ENCODE results near the gene BAK1. TPM values are rescaled to one million over a fixed set of nuclear protein-coding genes. Genes with fewer than 3 reads are reported as not detected.
A peak's percentile ranks its signal among the peaks of the same experiment; 100 is the strongest.

Gene BAK1
- 18.8 and 22.5 TPM in 2 replicates for total RNA-seq (2014; rRNA removed; shearing (Covaris generic))
- polyA plus RNA-seq (2016; fragmentation: Nextera tagmentation; extraction: Ambion mirVana), result 30.7 and 37.1 TPM in 2 replicates

DNA sequence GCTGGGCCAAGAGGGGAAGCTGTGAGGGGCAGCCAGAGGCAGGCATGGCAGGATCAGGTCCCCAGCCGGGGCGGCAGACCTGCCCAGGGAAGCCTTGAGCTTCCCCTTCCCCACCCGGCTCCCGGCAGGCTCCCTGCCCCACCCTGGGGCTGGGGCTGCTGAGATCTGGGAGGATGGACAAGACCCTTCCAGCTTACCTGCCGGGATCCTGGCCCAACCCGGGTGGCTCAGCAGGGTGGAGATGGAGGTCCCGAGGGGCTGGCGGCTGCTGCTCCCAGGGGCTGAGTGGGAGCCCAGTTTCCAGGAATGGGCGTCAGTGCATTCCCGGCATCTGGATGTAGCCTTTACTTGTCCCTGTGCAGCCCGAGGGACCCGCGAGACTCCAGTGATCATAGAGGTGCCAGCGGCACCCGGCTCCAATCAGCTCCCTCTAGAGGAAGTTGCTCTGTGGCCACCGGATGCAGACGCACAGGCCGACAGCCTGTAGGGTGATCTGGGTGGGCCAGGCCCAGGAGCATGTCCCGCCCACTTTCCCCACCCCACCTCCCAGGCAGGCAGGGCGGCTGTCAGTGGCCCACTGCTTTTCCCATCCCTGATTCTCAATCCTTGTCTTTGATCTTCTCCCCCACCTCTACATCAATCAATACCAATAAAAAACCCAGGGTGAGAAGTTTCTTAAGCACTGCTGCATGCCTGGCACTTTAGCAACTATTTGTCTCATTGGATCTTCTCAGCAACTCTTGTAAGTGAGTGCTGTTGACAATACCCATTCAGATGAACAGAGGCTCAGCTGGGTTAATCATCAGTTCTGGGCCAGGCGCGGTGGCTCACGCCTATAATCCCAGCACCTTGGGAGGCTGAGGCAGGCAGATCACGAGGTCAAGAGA lies at the start of gene BAK1:
Gene BAK1 (minus strand): TSS at position 449 of the 887 bp plus-strand sequence. CDS start 2,672 bp downstream, outside the sequence.
- Histone ChIP-seq H3K4me2 (ENCODE audit: unreplicated experiment) (peak within 1 kb of the TSS; percentile 77), H3K4me3 (peak within 1 kb of the TSS; percentile 96), H3K9me2 (ENCODE audit: insufficient read depth) (no peaks in the 10 kb centered on the region), H3F3A (ENCODE audit: insufficient read depth) (peaks cover 4% of the 10 kb centered on the region; the same call in 1 of the 2 replicates), H3K4me1 (ENCODE audit: insufficient read depth) (peaks cover 12% of the 10 kb centered on the region), H3K27me3 (replicated peaks; ENCODE audit: insufficient read depth) (no peaks in the 10 kb centered on the region), H3K9ac (peak within 1 kb of the TSS; percentile 91), H4K20me1 (ENCODE audit: insufficient read depth) (no peaks in the 10 kb centered on the region), H3K36me3 (ENCODE audit: low read depth) (peaks cover 3% of the 10 kb centered on the region; the same call in 1 of the 2 replicates), H3K9me3 (ENCODE audit: low read depth) (no peaks in the 10 kb centered on the region), H3K79me2 (ENCODE audit: insufficient read depth) (peaks cover 31% of the 10 kb centered on the region), H2AFZ (peak within 1 kb of the TSS; percentile 89), H3K27ac (peak within 1 kb of the TSS; percentile 75)
- peak; percentile 94 for DNase-seq
- TF ChIP-seq EZH2 (IDR thresholded peaks at IDR 0.05; ENCODE audit: insufficient read depth, poor library complexity, severe bottlenecking), result no peak
- TF ChIP-seq EZH2phosphoT487 (IDR thresholded peaks at IDR 0.05; ENCODE audit: insufficient read depth, low read depth), result no peak
- in situ Hi-C loops (cut with MboI), result loop anchor here (10.0 to 25.0 kb wide), 3 partner anchors 125 to 457 kb away; no protein-coding TSS in a partner anchor
- WGBS, 2 experiments (ENCODE audit: low coverage in 1 of 2, low lambda C conversion rate in 2 of 2, missing lambda C conversion rate in 2 of 2), result 4% methylated on average over 21 to 24 of the region's 24 CpGs

DNA sequence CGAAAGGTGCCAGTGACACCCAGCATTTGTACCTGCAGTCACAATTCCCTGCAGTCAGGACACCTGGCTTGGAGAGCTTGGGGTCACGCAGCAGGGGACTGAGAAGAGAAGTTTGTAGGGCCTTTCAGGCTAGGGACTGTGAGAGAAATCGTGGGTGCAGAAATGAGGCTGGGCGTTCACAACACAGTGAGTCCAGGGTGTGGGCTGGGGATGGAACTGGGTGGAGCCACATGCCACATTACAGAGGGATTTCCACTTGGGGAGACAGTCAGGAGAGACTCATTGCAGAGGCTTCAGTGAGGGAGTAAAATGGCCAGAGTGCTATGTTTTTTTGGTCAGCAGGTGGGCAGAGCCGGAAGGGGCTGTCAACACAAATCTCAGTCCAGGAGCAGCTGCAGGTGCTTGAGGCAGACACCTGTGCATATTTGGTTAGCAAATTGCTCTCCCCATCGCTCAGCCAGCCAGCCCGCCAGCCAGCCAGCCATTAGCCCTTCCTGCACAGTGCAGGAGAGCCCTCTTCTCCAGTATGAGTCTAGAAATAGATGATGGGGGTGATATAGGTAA lies 48.4 kb upstream of the BAK1 start:
- in situ Hi-C loops (cut with MboI), result no loop called here
- no peaks in the 10 kb centered on the region for H3F3A ChIP-seq (ENCODE audit: insufficient read depth)
- H3K9me3 ChIP-seq (ENCODE audit: low read depth), result no peaks in the 10 kb centered on the region
- TF ChIP-seq EZH2 (IDR thresholded peaks at IDR 0.05; ENCODE audit: insufficient read depth, poor library complexity, severe bottlenecking) (no peak), EZH2phosphoT487 (IDR thresholded peaks at IDR 0.05; ENCODE audit: insufficient read depth, low read depth) (no peak)
- WGBS, 2 experiments (ENCODE audit: low coverage in 1 of 2, low lambda C conversion rate in 2 of 2, missing lambda C conversion rate in 2 of 2), result 71 to 78% methylated on average over 7 of the region's 7 CpGs
- H3K36me3 ChIP-seq (ENCODE audit: low read depth), result no peaks in the 10 kb centered on the region
- no peak overlapping the region for H3K4me3 ChIP-seq
- peaks cover 22% of the 10 kb centered on the region for H3K79me2 ChIP-seq (ENCODE audit: insufficient read depth)
- H3K9ac ChIP-seq, result no peak overlapping the region
- H3K27me3 ChIP-seq (replicated peaks; ENCODE audit: insufficient read depth), result no peaks in the 10 kb centered on the region
- H4K20me1 ChIP-seq (ENCODE audit: insufficient read depth), result no peaks in the 10 kb centered on the region
- peaks cover 5% of the 10 kb centered on the region; the same call in 1 of the 2 replicates for H3K4me1 ChIP-seq (ENCODE audit: insufficient read depth)
- no peak overlapping the region for H3K27ac ChIP-seq
- H3K9me2 ChIP-seq (ENCODE audit: insufficient read depth), result no peaks in the 10 kb centered on the region
- no peak overlapping the region for H2AFZ ChIP-seq
- DNase-seq, result peak; percentile 20
- no peak overlapping the region for H3K4me2 ChIP-seq (ENCODE audit: unreplicated experiment)

DNA sequence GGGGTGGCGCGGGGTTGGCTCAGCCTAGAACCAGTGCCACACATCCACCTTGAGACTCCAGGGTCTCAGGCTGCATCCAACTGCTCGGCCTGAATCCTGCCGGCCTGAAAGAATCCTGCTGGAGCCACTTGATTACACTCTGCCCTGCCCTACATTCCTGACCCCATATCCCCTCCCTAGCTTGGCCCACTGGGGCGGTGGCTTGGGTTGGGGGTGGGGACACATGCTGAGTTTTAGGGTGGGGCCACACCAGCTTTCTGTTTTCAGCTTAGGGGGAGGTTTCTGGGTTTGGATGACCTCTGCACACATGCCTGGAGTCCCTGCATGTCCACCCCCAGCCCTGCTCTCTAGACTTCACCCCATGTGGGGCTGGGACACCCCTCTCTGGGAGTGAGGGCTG lies 47.8 kb upstream of the BAK1 start:
- TF ChIP-seq EZH2phosphoT487 (IDR thresholded peaks at IDR 0.05; ENCODE audit: insufficient read depth, low read depth) (no peak), EZH2 (IDR thresholded peaks at IDR 0.05; ENCODE audit: insufficient read depth, poor library complexity, severe bottlenecking) (no peak)
- Histone ChIP-seq H3K4me3 (no peak overlapping the region), H3K9ac (no peak overlapping the region), H3K79me2 (ENCODE audit: insufficient read depth) (peaks cover 22% of the 10 kb centered on the region), H3K9me3 (ENCODE audit: low read depth) (no peaks in the 10 kb centered on the region), H3K9me2 (ENCODE audit: insufficient read depth) (no peaks in the 10 kb centered on the region), H4K20me1 (ENCODE audit: insufficient read depth) (no peaks in the 10 kb centered on the region), H3K36me3 (ENCODE audit: low read depth) (no peaks in the 10 kb centered on the region), H3F3A (ENCODE audit: insufficient read depth) (0 out of 2 replicates have a peak, but pooled peaks cover 1% of the 10 kb centered on the region), H3K27ac (no peak overlapping the region), H2AFZ (no peak overlapping the region), H3K4me2 (ENCODE audit: unreplicated experiment) (no peak overlapping the region), H3K27me3 (replicated peaks; ENCODE audit: insufficient read depth) (no peaks in the 10 kb centered on the region), H3K4me1 (ENCODE audit: insufficient read depth) (peaks cover 7% of the 10 kb centered on the region; the same call in 1 of the 2 replicates)
- DNase-seq, result no peak
- in situ Hi-C loops (cut with MboI), result no loop called here
- WGBS, 2 experiments (ENCODE audit: low coverage in 1 of 2, low lambda C conversion rate in 2 of 2, missing lambda C conversion rate in 2 of 2), result 42 to 53% methylated on average over 5 of the region's 5 CpGs

DNA sequence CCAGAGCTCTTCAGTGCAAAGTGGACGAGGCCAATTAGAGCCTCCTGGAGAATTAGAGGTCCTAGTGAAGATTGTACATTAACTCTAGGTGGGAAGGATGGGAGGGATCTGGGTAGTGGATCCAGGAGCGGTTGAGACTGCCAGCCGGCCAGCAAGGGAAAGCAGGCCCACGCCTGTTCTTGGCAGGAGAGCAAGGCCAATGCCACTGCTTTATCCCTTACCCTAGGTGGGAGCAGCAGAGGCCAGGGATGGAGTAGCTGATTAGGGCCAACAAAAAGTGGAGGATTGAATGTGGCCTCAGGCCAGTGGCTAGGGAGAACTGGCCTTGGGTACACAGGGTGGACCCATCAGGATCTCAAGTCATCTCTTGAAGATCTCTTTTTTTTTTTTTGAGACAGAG lies 44.8 kb upstream of the BAK1 start:
- Histone ChIP-seq H3K4me3 (no peak overlapping the region), H3K79me2 (ENCODE audit: insufficient read depth) (peaks cover 27% of the 10 kb centered on the region)
- WGBS, 2 experiments (ENCODE audit: low coverage in 1 of 2, low lambda C conversion rate in 2 of 2, missing lambda C conversion rate in 2 of 2), result 67 to 68% methylated on average over 4 of the region's 4 CpGs

More for the DNA sequence above, 44.8 kb upstream of the BAK1 start:
- Histone ChIP-seq H3K9me3 (ENCODE audit: low read depth) (no peaks in the 10 kb centered on the region), H3K9ac (no peak overlapping the region), H3K9me2 (ENCODE audit: insufficient read depth) (no peaks in the 10 kb centered on the region), H3K36me3 (ENCODE audit: low read depth) (no peaks in the 10 kb centered on the region), H3K27ac (no peak overlapping the region), H3K27me3 (replicated peaks; ENCODE audit: insufficient read depth) (no peaks in the 10 kb centered on the region), H3K4me2 (ENCODE audit: unreplicated experiment) (no peak overlapping the region), H3F3A (ENCODE audit: insufficient read depth) (peaks cover 15% of the 10 kb centered on the region; the same call in 1 of the 2 replicates), H4K20me1 (ENCODE audit: insufficient read depth) (no peaks in the 10 kb centered on the region), H3K4me1 (ENCODE audit: insufficient read depth) (peaks cover 11% of the 10 kb centered on the region; the same call in 1 of the 2 replicates), H2AFZ (no peak overlapping the region)
- DNase-seq, result no peak
- in situ Hi-C loops (cut with MboI), result no loop called here
- no peak for TF ChIP-seq EZH2 (IDR thresholded peaks at IDR 0.05; ENCODE audit: insufficient read depth, poor library complexity, severe bottlenecking)
- TF ChIP-seq EZH2phosphoT487 (IDR thresholded peaks at IDR 0.05; ENCODE audit: insufficient read depth, low read depth), result no peak

All from GM23248 (cell line).